ENCODE data around the gene NDUFB5. TPM values are rescaled to one million over a fixed set of nuclear protein-coding genes. Genes with fewer than 3 reads are reported as not detected.

NDUFB5 gene
- total and polyA plus RNA-seq, 10 donors, result 70.7 to 122 (median 89.9) TPM

- Histone ChIP-seq H3K4me1 (peaks cover 0 to 7% (median 0%) of the 10 kb centered on the region in 6 donors), H3K4me3 (no peak overlapping the region), H3K27me3 (replicated peaks in 1 of 7) (no peaks in the 10 kb centered on the region), H3K36me3 (no peaks in the 10 kb centered on the region), H3K9me3 (no peaks in the 10 kb centered on the region), H3K27ac (no peak overlapping the region)
- 81 to 95% (median 90%) methylated on average over 4 of the region's 4 CpGs for WGBS, 5 donors
- TF ChIP-seq POLR2A (IDR thresholded peaks at IDR 0.05) (no peak), POLR2AphosphoS5 (IDR thresholded peaks at IDR 0.05) (no peak), CTCF (IDR thresholded peaks at IDR 0.05 in 8 of 11, conservative IDR thresholded peaks at IDR 0.05 in 3 of 11) (no peak)
- DNase-seq, result no peak
- intact Hi-C loops (cut with DNase I; ENCODE audit: low total_unique reads), result no loop called here
Measured at GRCh38 chr3:179661777-179662176, 57.2 kb downstream of the NDUFB5 start.

GRCh38 chr3:179663093-179663492, 58.5 kb downstream of the NDUFB5 start:
- Histone ChIP-seq H3K27me3 (replicated peaks in 1 of 7) (no peaks in the 10 kb centered on the region), H3K4me3 (no peak overlapping the region), H3K36me3 (no peaks in the 10 kb centered on the region), H3K4me1 (peaks cover 0 to 7% (median 0%) of the 10 kb centered on the region in 6 donors), H3K27ac (no peak overlapping the region), H3K9me3 (no peaks in the 10 kb centered on the region)
- TF ChIP-seq POLR2AphosphoS5 (IDR thresholded peaks at IDR 0.05) (no peak), CTCF (IDR thresholded peaks at IDR 0.05 in 8 of 11, conservative IDR thresholded peaks at IDR 0.05 in 3 of 11) (no peak), POLR2A (IDR thresholded peaks at IDR 0.05) (no peak)
- 69 to 94% (median 82%) methylated on average over 1 of the region's 1 CpG for WGBS, 5 donors
- intact Hi-C loops (cut with DNase I; ENCODE audit: low total_unique reads), result no loop called here
- no peak for DNase-seq

- Histone ChIP-seq H3K36me3 (no peaks in the 10 kb centered on the region), H3K4me1 (peaks cover 0 to 7% (median 0%) of the 10 kb centered on the region in 6 donors), H3K27me3 (replicated peaks in 1 of 7) (no peaks in the 10 kb centered on the region), H3K9me3 (no peaks in the 10 kb centered on the region), H3K27ac (no peak overlapping the region), H3K4me3 (no peak overlapping the region)
- intact Hi-C loops (cut with DNase I; ENCODE audit: low total_unique reads), result no loop called here
- 44 to 74% (median 60%) methylated on average over 1 of the region's 1 CpG for WGBS, 5 donors
- no peak for DNase-seq
- TF ChIP-seq CTCF (IDR thresholded peaks at IDR 0.05 in 8 of 11, conservative IDR thresholded peaks at IDR 0.05 in 3 of 11) (no peak), POLR2A (IDR thresholded peaks at IDR 0.05) (no peak)
Measured at GRCh38 chr3:179666030-179666429, 61.4 kb downstream of the NDUFB5 start.

- H3K36me3 ChIP-seq, result no peaks in the 10 kb centered on the region
- TF ChIP-seq POLR2A (IDR thresholded peaks at IDR 0.05) (no peak), POLR2AphosphoS5 (IDR thresholded peaks at IDR 0.05) (no peak), CTCF (IDR thresholded peaks at IDR 0.05 in 8 of 11, conservative IDR thresholded peaks at IDR 0.05 in 3 of 11) (no peak)
- intact Hi-C loops (cut with DNase I; ENCODE audit: low total_unique reads), result no loop called here
- H3K4me1 ChIP-seq, result peaks cover 0 to 7% (median 0%) of the 10 kb centered on the region in 6 donors
- 60 to 74% (median 70%) methylated on average over 5 to 8 of the region's 8 CpGs for WGBS, 5 donors
- DNase-seq, result no peak
- no peaks in the 10 kb centered on the region for H3K27me3 ChIP-seq (replicated peaks in 1 of 7)
- no peak overlapping the region for H3K4me3 ChIP-seq
- no peak overlapping the region for H3K27ac ChIP-seq
- no peaks in the 10 kb centered on the region for H3K9me3 ChIP-seq
Measured at GRCh38 chr3:179666436-179667035, 61.9 kb downstream of the NDUFB5 start.
